GM18909 (cell line): ENCODE measurements around the gene RAB40C.

Experiments
- ATAC-seq: cut with Tn5 transposase; IDR thresholded peaks from one replicate; pipeline ENCODE4 v1.9.1; 2021; ENCODE audit warnings: mild to moderate bottlenecking; ENCODE audit not compliant: unreplicated experiment, poor library complexity

The RAB40C gene

GRCh38 chr16:662095-662494, 72.2 kb downstream of the RAB40C start:
- ATAC-seq = no peak

GRCh38 chr16:662597-662996, 72.7 kb downstream of the RAB40C start:
- no peak for ATAC-seq

- ATAC-seq = no peak
Observed at GRCh38 chr16:666572-666971, 76.7 kb downstream of the RAB40C start.

GRCh38 chr16:667113-667779, 77.4 kb downstream of the RAB40C start:
- ATAC-seq = no peak

GRCh38 chr16:667780-668518, 78.1 kb downstream of the RAB40C start, which contains the start of gene RHOT2:
TSS of gene RHOT2 (plus strand) at chr16:668132. CDS start at chr16:668200, 68 bp downstream.
- peak; percentile 83 for ATAC-seq

GRCh38 chr16:668519-669171, 78.8 kb downstream of the RAB40C start:
- ATAC-seq = no peak

GRCh38 chr16:669666-670065, 79.8 kb downstream of the RAB40C start:
- no peak for ATAC-seq

- ATAC-seq = no peak
Observed at GRCh38 chr16:670485-671352, 80.9 kb downstream of the RAB40C start.

GRCh38 chr16:671353-672131, 81.7 kb downstream of the RAB40C start:
- ATAC-seq = no peak

GRCh38 chr16:672371-672770, 82.5 kb downstream of the RAB40C start:
- ATAC-seq = no peak

- no peak for ATAC-seq
Observed at GRCh38 chr16:672851-673250, 83.0 kb downstream of the RAB40C start.

- no peak for ATAC-seq
Observed at GRCh38 chr16:673399-673991, 83.6 kb downstream of the RAB40C start.

- no peak for ATAC-seq
Observed at GRCh38 chr16:674214-674881, 84.5 kb downstream of the RAB40C start.

- ATAC-seq = no peak
Observed at GRCh38 chr16:674968-675883, 85.4 kb downstream of the RAB40C start, which contains the start of gene RHBDL1. TSS of gene RHBDL1 (plus strand) at chr16:675671. CDS start at chr16:675791, 120 bp downstream.

- ATAC-seq = no peak
Observed at GRCh38 chr16:675884-676564, 86.2 kb downstream of the RAB40C start.

- ATAC-seq = no peak
Observed at GRCh38 chr16:676565-676902, 86.7 kb downstream of the RAB40C start.

GRCh38 chr16:676913-677312, 87.0 kb downstream of the RAB40C start:
- ATAC-seq = no peak
